ENCODE data around the gene PTMA. TPM values are rescaled to one million over a fixed set of nuclear protein-coding genes. Genes with fewer than 3 reads are reported as not detected.

The PTMA gene
- total RNA-seq, 1 donor from 2014 or later = 729 TPM

- TF ChIP-seq CTCF (IDR thresholded peaks at IDR 0.05) = no peak
- peak; percentile 91 for ATAC-seq
- H3K27me3 ChIP-seq (ENCODE audit: low read depth) = no peaks in the 10 kb centered on the region
- H3K27ac ChIP-seq = peak overlapping the region; percentile 99
- no peaks in the 10 kb centered on the region for H3K36me3 ChIP-seq
- peak overlapping the region; percentile 63 for H3K4me3 ChIP-seq
- H3K9me3 ChIP-seq = no peaks in the 10 kb centered on the region
- intact Hi-C loops (cut with DNase I) = loop anchor here (10.0 kb wide), 1 partner anchor 52 kb away; no protein-coding TSS in a partner anchor
- peak; percentile 98 for DNase-seq
- H3K4me1 ChIP-seq = peaks cover 52% of the 10 kb centered on the region
Measured at GRCh38 chr2:231666171-231667095, 41.9 kb upstream of the PTMA start.

- Histone ChIP-seq H3K4me3 (peak overlapping the region; percentile 63), H3K9me3 (no peaks in the 10 kb centered on the region), H3K27me3 (ENCODE audit: low read depth) (no peaks in the 10 kb centered on the region), H3K36me3 (no peaks in the 10 kb centered on the region), H3K4me1 (peaks cover 58% of the 10 kb centered on the region), H3K27ac (peak overlapping the region; percentile 99)
- ATAC-seq (no peak), DNase-seq (no peak)
- intact Hi-C loops (cut with DNase I) = loop anchor here (10.0 kb wide), 1 partner anchor 52 kb away; no protein-coding TSS in a partner anchor
- no peak for TF ChIP-seq CTCF (IDR thresholded peaks at IDR 0.05)
Measured at GRCh38 chr2:231667096-231667427, 41.3 kb upstream of the PTMA start.

GRCh38 chr2:231667496-231667895, 40.8 kb upstream of the PTMA start:
- Histone ChIP-seq H3K27ac (peak overlapping the region; percentile 99), H3K4me1 (peaks cover 63% of the 10 kb centered on the region), H3K27me3 (ENCODE audit: low read depth) (no peaks in the 10 kb centered on the region), H3K9me3 (no peaks in the 10 kb centered on the region), H3K36me3 (no peaks in the 10 kb centered on the region), H3K4me3 (peak overlapping the region; percentile 63)
- TF ChIP-seq CTCF (IDR thresholded peaks at IDR 0.05) = no peak
- intact Hi-C loops (cut with DNase I) = loop anchor here (10.0 kb wide), 1 partner anchor 53 kb away; no protein-coding TSS in a partner anchor
- ATAC-seq = no peak
- DNase-seq = no peak

DNA sequence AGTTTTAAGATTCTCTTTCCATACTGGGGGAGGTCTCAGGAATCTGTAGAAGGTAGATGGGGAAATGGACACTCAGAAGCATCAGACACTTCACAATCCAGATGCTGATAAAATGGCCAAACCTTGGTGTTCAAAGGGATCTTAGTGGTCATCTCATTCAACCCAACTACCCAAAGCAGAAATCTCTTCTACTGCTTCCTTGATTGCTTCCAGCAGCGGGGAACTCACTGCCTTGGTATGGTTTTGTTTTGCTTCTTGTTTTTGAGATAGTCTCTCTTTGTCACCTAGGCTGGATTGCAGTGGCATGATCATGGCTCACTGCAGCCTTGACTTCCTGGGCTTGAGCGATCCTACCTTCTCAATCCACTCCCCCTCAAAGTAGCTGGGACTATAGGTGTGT, 39.3 kb upstream of the PTMA start:
- Histone ChIP-seq H3K4me1 (peaks cover 67% of the 10 kb centered on the region), H3K36me3 (no peaks in the 10 kb centered on the region), H3K4me3 (no peak overlapping the region), H3K9me3 (no peaks in the 10 kb centered on the region), H3K27me3 (ENCODE audit: low read depth) (no peaks in the 10 kb centered on the region), H3K27ac (no peak overlapping the region)
- no peak for TF ChIP-seq CTCF (IDR thresholded peaks at IDR 0.05)
- intact Hi-C loops (cut with DNase I) = loop anchor here (10.0 kb wide), 1 partner anchor 54 kb away; no protein-coding TSS in a partner anchor
- no peak for DNase-seq
- ATAC-seq = no peak

GRCh38 chr2:231671270-231672050, 36.9 kb upstream of the PTMA start:
- no peaks in the 10 kb centered on the region for H3K27me3 ChIP-seq (ENCODE audit: low read depth)
- intact Hi-C loops (cut with DNase I) = no loop called here
- H3K36me3 ChIP-seq = no peaks in the 10 kb centered on the region
- peaks cover 64% of the 10 kb centered on the region for H3K4me1 ChIP-seq
- peak; percentile 7 to 9 for ATAC-seq
- DNase-seq = peak; percentile 69
- H3K4me3 ChIP-seq = peak overlapping the region; percentile 11
- no peaks in the 10 kb centered on the region for H3K9me3 ChIP-seq
- peak overlapping the region; percentile 92 for H3K27ac ChIP-seq
- no peak for TF ChIP-seq CTCF (IDR thresholded peaks at IDR 0.05)

All from lower lobe of right lung (tissue), 2 donors.